ENCODE results near the gene EPG5.
"Not testable (repeated sequence)": the region's sequence is repeated elsewhere in the genome, so short reads cannot be mapped to it uniquely, and the experiment has no call there.

Gene EPG5

DNA sequence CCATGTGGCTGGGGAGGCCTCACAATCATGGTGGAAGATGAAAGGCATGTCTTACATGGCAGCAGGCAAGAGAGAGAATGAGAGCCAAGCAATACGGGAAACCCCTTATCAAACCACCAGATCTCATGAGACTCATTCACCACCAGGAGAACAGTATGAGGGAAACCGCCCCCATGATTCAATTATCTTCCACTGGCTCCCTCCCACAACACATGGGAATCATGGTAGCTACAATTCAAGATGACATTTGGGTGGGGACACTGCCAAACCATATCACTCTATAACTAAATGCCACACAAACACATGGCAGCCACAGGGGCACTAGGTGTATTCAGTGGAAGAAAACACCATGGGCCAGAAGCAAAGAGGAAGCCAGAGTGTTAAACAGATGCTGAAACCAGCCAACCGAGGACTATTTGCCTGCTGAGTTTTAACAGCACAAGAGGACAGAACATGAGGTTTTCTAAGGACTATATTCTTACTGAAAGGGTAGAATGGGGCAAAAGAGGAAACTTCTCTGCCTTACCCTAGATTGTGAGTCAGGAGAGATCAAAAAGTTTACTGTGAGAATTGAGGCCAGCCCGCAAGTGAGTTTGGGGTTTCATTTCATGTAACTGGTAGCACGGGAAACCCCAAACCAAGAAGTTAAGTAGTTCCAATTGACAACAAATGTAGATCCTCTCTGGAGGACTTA is 92.5 kb downstream of the EPG5 start:
- H3K4me3 ChIP-seq (ENCODE audit: low read depth, low read length): no peak overlapping the region

DNA sequence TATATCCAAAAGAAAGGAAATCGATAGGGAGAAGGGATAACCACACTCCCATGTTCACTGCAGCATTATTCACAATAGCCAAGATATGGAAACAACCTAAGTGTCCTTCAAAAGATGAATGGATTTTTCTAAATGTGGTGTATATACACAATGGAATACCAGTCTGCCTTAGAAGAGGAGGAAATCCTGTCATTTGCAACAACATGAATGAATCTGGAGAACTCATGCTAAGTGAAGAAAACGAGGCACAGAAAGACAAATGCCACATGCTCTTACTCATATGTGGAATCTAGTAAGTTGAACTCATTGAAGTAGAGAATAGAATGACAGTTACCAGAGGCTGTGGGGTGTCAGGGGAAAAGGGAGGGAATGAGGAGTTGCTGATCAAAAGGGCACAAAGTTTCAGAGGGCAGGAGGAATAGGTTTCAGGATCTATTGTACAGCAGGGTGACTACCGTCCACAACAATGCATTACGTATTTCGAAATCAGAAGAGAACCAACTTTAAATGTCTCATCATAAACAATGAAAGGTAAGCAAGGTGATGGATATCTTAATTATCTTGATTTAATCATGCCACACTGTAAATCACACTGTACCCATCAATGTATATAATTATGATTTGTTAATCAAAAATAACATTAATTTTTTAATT is 95.6 kb downstream of the EPG5 start:
- H3K4me3 ChIP-seq (ENCODE audit: low read depth, low read length): no peak overlapping the region

DNA sequence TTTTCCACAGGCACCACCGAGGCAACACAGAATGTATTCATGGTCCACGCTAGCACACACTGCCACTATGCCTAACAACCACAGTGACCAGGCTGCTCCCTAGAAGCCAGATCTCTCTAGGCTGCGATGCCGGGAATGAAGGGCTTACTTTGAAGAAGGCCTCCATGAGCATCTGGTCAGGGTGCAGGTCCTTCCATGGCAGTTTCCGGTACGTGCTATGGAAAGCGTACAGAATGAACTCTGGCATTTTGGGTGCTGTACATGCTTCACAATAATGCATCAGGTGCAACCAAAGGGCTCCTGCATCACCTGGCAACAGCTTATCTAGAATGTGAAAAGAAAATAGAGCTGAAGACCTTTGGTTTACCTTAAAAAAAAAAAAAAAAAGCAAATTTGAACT is 96.7 kb downstream of the EPG5 start:
- no peak overlapping the region for H3K4me3 ChIP-seq (ENCODE audit: low read depth, low read length)

DNA sequence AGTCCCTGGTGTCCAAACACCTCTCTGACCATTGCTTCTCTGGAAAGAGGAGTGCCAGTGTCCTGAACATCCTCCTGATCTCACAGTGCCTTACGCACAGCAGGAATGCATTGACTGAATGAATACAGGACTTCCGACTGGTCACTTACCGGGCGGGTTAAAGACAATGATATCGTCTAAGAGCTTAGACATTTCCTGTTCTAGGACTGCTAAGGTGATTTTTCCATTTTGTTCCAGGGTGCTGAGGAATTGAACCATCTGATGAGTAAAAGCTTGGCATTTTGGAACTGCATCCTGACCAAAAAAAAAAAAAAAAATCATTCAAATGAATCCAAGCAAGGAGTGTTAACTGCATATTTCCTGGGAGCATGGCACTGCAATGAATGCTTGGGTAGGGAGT is 101.7 kb downstream of the EPG5 start:
- H3K4me3 ChIP-seq (ENCODE audit: low read depth, low read length): no peak overlapping the region

DNA sequence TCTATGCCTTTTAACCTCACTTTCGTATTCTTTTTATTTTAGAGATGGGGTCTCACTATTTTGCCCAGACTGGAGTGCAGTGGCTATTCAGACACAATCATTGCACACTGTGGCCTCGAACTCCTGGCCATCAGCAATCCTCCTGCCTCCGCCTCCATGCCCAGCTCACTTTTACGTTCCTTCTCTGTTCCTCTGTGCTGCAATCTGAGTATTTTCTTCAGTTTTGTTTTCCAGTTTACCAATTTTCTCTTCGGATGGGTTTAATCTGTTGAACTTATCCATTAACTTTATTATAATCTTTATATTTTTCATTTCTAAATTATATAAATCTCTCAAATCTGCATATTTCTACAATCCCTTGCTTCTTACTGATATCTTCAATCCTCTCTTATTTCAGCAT is 103.0 kb downstream of the EPG5 start:
- no peak overlapping the region for H3K4me3 ChIP-seq (ENCODE audit: low read depth, low read length)

DNA sequence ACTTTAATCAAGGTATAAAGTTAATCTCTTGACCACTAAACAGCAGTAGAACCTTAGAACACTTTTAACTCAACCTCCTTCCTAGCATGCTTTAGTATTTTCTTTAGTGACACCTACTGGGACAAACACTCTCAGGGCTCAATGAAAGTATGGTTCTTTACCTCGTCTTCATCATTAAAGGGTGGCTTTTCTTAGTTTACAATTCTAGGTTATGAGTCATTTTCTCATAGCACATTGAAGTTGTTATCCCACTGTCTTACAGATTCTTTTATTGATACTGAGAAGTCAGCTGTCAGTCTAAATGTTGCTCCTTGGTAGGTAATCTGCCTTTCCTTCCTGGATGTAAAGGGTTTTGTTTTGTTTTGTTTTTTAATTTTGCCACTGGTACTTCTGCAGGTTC is 103.7 kb downstream of the EPG5 start:
- H3K4me3 ChIP-seq (ENCODE audit: low read depth, low read length): no peak overlapping the region

DNA sequence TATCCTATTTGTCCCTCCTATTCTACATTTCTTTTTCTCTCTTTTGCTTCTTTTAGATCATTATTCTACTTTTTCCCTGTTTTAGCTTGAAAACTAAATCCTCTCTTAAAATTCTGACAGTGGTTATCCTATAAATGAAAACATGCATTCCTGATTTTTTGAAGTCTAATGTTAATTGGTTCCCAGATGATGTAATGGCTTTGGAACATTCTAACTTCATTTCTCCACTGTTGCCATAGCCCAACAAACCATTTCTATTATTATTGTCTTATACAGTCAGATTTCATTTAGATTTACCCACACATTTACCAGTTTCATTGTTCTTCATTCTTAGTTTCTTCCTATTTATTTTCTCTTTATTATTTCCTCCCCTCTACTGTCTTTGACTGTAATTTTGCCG is 105.2 kb downstream of the EPG5 start:
- no peak overlapping the region for H3K4me3 ChIP-seq (ENCODE audit: low read depth, low read length)

DNA sequence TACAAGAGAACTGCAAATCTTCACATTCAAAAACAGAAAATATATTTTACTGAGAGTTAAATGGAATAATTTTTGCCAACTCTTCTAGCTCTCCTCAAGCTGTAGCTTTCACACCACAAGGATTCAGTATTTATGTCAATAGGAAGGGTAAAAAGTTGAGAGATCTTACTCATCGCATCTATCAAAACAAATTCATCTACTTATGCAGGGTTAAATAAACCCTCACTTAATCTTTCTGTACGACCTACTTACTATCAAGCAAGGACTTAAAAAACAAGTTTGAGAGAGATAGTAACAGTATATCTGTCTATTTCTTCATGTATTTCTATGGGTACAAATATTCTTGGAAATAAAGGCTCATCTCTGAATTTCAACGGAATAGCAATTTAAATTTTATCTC is 106.2 kb downstream of the EPG5 start:
- H3K4me3 ChIP-seq (ENCODE audit: low read depth, low read length): no peak overlapping the region

DNA sequence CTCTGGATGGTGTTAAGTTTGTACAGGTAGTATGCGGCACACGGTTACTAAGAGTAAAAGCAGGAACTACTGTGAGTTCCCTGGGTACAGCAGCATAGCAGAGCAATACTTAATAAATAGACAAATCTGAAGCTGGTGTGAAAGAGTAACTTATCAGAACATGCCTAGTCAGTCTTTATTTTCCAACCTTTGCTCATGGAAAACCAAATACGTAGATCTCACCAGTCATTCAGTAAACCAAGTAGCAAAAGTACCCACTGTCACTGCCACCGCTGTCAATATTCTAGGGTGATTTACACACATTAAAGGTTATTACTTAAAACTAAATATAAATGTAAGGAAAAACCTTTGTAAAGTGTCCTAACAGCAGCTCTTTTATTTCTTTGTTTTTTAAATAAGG is 106.6 kb downstream of the EPG5 start:
- no peak overlapping the region for H3K4me3 ChIP-seq (ENCODE audit: low read depth, low read length)

DNA sequence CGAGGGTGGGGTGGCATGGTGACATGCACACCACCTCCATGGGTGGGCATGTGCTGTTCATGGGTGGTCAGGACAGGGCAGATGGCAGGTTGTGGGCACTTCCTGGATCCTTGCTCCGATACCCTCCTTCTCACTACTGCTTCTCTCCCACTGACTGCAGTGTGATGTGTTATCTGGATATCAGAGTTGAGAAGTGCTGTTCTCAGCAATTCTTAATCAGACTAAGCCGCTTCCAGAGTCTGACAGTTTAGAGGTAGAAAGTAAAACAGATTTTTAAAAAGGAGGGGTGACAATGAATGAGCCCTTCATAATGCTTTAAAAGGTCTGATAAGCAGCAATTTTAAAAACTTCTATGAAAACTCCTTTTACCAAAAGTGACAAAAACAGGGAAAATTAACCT is 107.8 kb downstream of the EPG5 start:
- no peak overlapping the region for H3K4me3 ChIP-seq (ENCODE audit: low read depth, low read length)

DNA sequence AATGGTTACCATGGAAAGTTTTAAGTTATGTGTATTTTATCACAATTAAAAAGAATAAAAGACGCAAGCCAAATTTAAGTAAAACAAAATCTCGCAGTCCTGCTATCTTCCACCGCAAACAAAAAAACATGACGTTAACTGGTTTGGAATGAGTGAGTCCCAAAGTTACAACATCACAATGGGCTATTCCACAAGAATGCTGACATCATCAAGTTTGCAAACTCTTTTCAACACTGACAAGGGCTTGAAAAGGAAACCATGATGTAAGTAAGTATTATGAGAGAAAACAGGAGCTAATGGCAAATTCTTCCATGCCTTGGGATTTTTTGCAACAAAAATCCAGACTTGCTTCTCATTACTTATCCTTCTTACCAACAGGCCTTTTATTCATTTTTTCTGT is 110.6 kb downstream of the EPG5 start:
- no peak overlapping the region for H3K4me3 ChIP-seq (ENCODE audit: low read depth, low read length)

DNA sequence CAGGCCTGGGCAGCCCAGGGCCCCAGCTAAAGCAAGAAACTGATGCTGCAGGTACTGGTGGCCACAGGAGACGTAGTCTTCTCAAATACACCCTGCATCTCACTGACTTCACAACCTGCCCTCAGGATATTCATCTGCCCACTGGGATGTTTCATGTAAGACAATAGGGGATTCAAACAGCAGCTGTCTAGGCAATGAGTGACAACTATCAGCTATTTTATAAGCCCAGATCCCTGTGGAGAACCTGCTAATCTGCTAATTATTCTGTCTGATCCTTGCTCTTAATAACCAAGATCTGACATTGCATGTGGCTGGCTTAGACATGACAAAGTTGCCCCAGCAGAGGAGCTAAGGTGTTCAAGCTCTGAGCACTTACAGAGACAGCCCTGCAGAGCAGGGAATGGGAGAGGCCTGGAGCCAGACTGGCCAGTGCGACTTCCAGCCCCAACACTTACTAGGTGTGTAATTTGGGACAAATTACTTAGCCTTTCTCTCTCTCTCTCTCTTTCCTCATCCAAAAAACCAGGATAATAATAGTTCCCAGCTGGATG is 113.0 kb downstream of the EPG5 start:
- H3K4me3 ChIP-seq (ENCODE audit: low read depth, low read length): no peak overlapping the region

DNA sequence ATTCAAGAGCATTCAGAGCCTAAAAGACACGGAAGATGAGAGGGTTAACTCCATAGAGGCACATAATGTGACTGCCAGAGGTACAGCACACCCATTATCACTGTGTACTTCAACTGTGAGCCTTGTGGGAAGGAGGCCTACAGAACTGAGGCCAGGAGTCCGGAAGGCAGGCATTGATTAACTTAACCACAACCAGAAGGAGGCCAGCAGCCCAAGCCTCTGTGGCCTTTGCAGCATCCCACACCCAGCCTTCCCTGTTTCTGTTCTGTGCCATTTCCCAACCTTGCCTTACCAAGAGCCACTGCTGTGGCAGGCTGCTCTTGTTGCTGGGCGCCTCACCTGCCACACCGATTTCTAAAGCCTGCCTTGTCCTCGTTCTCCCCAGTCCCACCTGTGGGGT is 114.5 kb downstream of the EPG5 start:
- H3K4me3 ChIP-seq (ENCODE audit: low read depth, low read length): no peak overlapping the region

DNA sequence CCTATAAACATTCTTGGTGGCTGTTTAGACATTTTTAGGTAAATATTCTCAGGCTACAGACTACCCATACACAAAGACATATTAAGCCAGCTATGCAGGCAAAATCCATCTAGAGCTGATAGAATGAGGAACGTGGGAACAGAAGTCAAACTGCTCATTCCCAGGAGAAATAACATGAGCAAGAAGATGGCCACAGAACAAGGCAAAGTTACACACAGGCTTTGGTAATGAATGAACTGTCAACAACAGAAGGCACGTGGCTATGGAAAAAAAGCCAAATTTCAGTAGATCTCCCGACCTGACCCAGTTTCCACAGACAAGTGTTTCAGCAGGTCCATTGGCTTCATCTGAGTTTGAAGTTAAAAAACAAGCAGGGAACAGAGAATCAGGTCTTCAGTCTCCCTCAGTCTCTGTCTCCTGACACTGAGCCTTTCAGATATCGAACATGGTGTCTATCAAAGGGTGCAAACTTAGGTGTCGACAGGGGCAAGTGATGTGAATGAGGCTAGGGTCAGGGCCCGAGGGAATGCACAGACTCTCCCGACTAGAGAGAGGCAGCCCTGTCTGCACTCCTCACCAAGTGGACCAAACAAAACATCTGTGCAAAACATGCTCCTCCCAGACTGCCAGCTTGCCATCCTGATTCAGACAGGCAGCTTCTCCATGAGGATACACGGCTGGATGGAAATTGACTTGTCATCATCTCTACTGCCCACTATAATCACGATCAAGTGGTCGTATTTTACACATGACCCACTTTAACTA is 115.8 kb downstream of the EPG5 start:
- H3K4me3 ChIP-seq (ENCODE audit: low read depth, low read length): no peak overlapping the region

DNA sequence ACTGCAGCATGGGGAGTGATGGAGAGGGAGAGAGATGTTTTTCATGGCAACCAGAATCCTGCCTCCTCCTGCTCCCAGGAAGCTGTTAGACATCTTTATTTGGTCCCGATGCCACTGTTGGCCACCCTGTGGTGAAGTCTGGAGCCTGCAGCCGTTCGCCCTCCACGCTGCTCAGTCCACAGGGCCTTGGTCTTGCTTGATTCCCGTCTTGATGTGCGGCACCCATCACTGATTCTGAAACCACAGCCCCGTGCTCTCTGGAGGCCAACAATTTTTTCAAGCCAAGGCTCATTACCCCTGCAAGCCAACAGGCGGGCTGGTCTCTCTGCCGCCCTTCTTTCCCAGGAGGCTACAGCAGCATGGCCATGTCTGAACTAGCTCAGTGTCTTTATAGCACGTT is 117.1 kb downstream of the EPG5 start:
- no peak overlapping the region for H3K4me3 ChIP-seq (ENCODE audit: low read depth, low read length)

DNA sequence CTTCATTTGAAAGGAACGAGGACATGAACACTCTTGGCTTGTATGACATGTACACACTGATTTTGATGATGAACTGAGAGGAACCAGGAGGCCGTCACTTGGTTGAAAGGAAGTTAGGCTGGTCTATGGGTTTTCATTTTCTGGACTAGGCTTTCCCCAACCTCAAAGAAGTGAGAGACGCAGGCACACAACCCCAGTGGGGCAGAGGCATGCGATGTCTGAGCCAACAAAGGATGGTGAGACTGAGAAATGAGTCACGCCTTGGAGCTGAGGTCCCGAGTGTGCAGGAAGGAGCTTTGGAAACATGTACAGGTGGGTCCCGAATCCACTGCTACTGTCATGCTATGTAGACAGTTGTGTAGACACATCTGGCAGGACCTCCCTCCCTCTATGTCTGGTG is 117.6 kb downstream of the EPG5 start:
- no peak overlapping the region for H3K4me3 ChIP-seq (ENCODE audit: low read depth, low read length)

DNA sequence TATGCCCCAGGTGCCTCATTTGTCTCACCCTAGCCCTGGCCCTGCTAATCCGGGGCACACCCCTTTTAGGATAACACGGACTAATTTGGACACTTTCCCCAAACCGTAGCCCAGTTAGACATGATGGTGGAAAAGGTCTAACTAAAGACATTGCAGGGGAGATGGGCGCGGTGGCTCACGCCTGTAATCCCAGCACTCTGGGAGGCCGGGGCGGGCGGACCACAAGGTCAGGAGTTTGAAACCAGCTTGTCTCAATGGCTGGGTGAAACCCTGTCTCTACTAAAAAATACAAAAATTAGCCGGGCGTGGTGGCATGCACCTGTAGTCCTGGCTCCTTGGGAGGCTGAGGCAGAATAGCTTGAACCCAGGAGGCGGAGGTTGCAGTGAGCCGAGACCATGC is 118.5 kb downstream of the EPG5 start:
- H3K4me3 ChIP-seq (ENCODE audit: low read depth, low read length): not testable (repeated sequence)

DNA sequence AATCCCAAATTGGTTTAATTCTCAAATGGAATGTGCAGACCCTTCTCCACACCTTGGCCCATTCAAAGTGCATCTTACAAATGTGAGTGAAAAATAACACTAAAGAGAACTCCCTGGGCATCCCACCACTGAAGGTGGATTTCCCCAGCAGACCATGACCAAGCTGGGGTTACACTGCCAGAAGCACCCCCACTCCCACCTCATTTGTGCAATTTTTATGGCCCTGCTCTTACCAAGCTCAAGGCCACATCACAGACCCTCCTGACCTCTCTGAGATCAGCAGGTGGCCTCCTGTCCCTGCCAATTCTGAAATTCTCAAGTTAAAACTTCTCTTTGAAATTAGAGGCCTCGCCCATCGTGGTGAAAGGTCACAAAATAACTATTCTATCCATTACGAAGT is 120.0 kb downstream of the EPG5 start:
- H3K4me3 ChIP-seq (ENCODE audit: low read depth, low read length): no peak overlapping the region

DNA sequence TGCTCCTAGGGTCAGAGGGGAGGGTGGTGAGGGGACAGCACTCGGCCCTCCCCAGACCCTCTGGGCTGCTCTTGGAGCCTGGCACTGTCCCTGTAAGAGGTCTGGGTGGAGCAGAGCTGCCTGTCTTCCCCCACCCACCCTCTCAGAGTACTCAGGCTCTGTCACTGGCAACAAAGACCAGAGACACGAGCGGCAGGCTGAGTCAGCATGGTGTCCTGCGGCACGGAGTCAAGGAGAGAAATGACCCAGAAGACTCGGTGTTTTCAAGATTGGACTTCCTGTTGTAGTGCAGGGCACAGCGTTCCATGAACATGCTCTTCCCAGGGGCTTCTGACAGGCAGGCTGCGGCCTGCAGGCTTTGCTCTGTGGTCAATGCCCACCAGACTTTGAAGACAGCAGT is 121.7 kb downstream of the EPG5 start:
- H3K4me3 ChIP-seq (ENCODE audit: low read depth, low read length): no peak overlapping the region

DNA sequence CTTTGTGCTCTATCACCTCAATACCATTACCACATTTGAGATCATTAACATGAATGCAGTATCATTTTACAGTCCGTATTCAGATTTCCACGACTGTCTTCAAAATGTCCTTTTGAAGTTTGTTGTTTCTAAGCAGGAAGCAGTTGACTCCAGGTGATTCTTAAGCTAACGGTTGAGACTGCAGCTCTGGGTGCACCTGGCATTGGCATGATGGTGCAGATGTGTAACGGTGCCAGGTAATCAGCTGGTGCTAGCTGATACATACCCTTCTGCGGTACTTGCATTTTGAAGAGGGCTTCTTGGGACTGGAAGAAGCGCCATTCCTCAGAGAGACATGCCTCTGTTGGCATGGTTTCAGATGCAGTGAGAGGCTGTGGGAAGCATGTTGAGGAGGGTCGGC is 122.2 kb downstream of the EPG5 start:
- no peak overlapping the region for H3K4me3 ChIP-seq (ENCODE audit: low read depth, low read length)

DNA sequence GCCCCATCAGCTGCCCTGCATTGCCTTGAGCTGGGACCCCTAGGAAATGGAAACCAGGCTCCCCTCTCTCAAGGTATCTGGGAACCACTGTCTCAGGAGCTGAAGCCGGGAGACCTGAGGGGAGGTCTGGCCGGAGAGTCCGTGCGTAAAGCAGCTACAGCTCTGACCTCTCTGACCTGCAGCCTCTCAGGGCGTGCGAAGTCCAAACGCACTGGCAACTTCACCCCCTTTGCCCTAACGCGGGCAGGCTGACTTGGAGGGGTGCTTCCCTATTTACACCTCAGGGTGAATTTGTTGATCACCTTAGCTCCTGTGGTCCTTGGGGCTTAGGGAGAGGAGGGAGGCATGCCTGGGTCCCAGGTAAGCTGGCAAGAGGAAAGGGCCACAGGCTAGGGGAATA is 124.1 kb downstream of the EPG5 start:
- no peak overlapping the region for H3K4me3 ChIP-seq (ENCODE audit: low read depth, low read length)
